GM10847 (cell line): ENCODE measurements around the gene MGAT4A.

Experiments
- POLR2A ChIP-seq: IDR thresholded peaks from 2 replicates; pipeline ENCODE4 v1.6.1; 2011; ENCODE audit not compliant: insufficient read length; ENCODE audit errors: extremely low read depth

The MGAT4A gene

GRCh38 chr2:98702127-98702802 lies 28.7 kb downstream of the MGAT4A start:
- no peak for TF ChIP-seq POLR2A

GRCh38 chr2:98701230-98701629 lies 29.7 kb downstream of the MGAT4A start:
- no peak for TF ChIP-seq POLR2A

GRCh38 chr2:98698896-98699295 lies 32.0 kb downstream of the MGAT4A start:
- no peak for TF ChIP-seq POLR2A

- no peak for TF ChIP-seq POLR2A
These were observed 33.1 kb downstream of the MGAT4A start for GRCh38 chr2:98697651-98698337.

- no peak for TF ChIP-seq POLR2A
These were observed 34.7 kb downstream of the MGAT4A start for GRCh38 chr2:98696200-98696599.

- no peak for TF ChIP-seq POLR2A
These were observed 35.7 kb downstream of the MGAT4A start for GRCh38 chr2:98695255-98695654.

GRCh38 chr2:98693477-98693876 lies 37.5 kb downstream of the MGAT4A start:
- no peak for TF ChIP-seq POLR2A

GRCh38 chr2:98692090-98693054 lies 38.6 kb downstream of the MGAT4A start:
- no peak for TF ChIP-seq POLR2A

GRCh38 chr2:98691303-98691702 lies 39.6 kb downstream of the MGAT4A start:
- no peak for TF ChIP-seq POLR2A

GRCh38 chr2:98685930-98686887 lies 44.7 kb downstream of the MGAT4A start:
- no peak for TF ChIP-seq POLR2A

- no peak for TF ChIP-seq POLR2A
These were observed 47.2 kb downstream of the MGAT4A start for GRCh38 chr2:98683728-98684127.

- TF ChIP-seq POLR2A, result no peak
These were observed 54.2 kb downstream of the MGAT4A start for GRCh38 chr2:98676742-98677141.

- TF ChIP-seq POLR2A, result no peak
These were observed 56.5 kb downstream of the MGAT4A start for GRCh38 chr2:98674233-98674964.

GRCh38 chr2:98669675-98670074 lies 61.3 kb downstream of the MGAT4A start:
- no peak for TF ChIP-seq POLR2A

GRCh38 chr2:98665677-98666076 lies 65.3 kb downstream of the MGAT4A start:
- no peak for TF ChIP-seq POLR2A
